HepG2 (cell line): ENCODE data around the gene RBM14. TPM values are rescaled to one million over a fixed set of nuclear protein-coding genes. Genes with fewer than 3 reads are reported as not detected.

Experiments
- ATAC-seq: fragments of 200-7000 bp; cut with Tn5 transposase; 3 replicates; pipeline ENCODE4 v1.9.1; 2020; ENCODE audit warnings: mild to moderate bottlenecking, moderate library complexity
- BruUV-seq: library from RNA; stranded (reverse); fragments of 400-500 nt; replicated peaks from 2 replicates; lab custom pipeline; 2021; lab: Mats Ljungman, UMichigan
- CTCF ChIA-PET: fragments of 300-600 bp; formaldehyde crosslinking; extraction: SDS; loops from one replicate; lab custom pipeline; 2021; ENCODE audit warnings: low total read pairs, inconsistent platforms, low intra/inter-chr PET ratio; lab: Yijun Ruan, JAX
- POLR2A ChIA-PET: fragments of 350-600 bp; sonication (Branson Sonifier 250); formaldehyde crosslinking; loops from one replicate; lab custom pipeline; 2020; ENCODE audit warnings: antibody characterized with exemption, inconsistent platforms; lab: Yijun Ruan, JAX
- DNase-seq: peaks from one replicate; pipeline ENCODE4 v3.0.0-alpha.2; 2015; ENCODE audit warnings: low spot score
- FAIRE-seq: peaks from 3 replicates; lab custom pipeline; 2011; peaks lifted over from hg19 to GRCh38; lab: Jason Lieb, UNC
- H2AFZ ChIP-seq: one replicate; pipeline ENCODE4 v1.6.1; 2011; ENCODE audit warnings: low read length, inconsistent platforms
- H3K27ac ChIP-seq: fragments of 300-600 bp; 3 replicates; pipeline ENCODE4 v1.8.0; 2011; ENCODE audit warnings: mixed run types, mild to moderate bottlenecking, mixed read lengths, low read length, inconsistent platforms; ENCODE audit not compliant: insufficient read depth; ENCODE audit errors: extremely low read length
- H3K27me3 ChIP-seq, 2 experiments: fragments of 200-600 bp in 1 of 2; 2 replicates in 1 of 2; 3 replicates in 1 of 2; pipeline versions ENCODE4 v1.6.0 to v1.8.0; 2011; ENCODE audit warnings: low read length in 2 of 2, mild to moderate bottlenecking in 2 of 2, moderate library complexity in 2 of 2, inconsistent platforms in 1 of 2; ENCODE audit not compliant: insufficient read depth in 2 of 2, control insufficient read depth in 1 of 2
- H3K36me3 ChIP-seq, 2 experiments: fragments of 200-600 bp in 1 of 2; replicated peaks in 1 of 2; 2 replicates in 1 of 2; 3 replicates in 1 of 2; pipeline versions ENCODE4 v1.5.1 to v1.8.0; 2011; ENCODE audit warnings: low read length in 2 of 2, inconsistent platforms in 1 of 2; ENCODE audit not compliant: insufficient read depth in 2 of 2, control insufficient read depth in 1 of 2
- H3K4me1 ChIP-seq: 2 replicates; pipeline ENCODE4 v1.5.1; 2012; ENCODE audit warnings: low read length, inconsistent platforms; ENCODE audit not compliant: insufficient read depth
- H3K4me2 ChIP-seq: 2 replicates; pipeline ENCODE4 v1.6.0; 2011; ENCODE audit warnings: low read depth, low read length, inconsistent platforms
- H3K4me3 ChIP-seq, 3 experiments: fragments of 200-600 bp in 1 of 3; sonication (generic), shearing (Covaris generic) in 1 of 3; replicated peaks in 1 of 3; 2 replicates each; pipeline ENCODE4 v1.5.1; 2011 to 2016; ENCODE audit warnings: low read length in 3 of 3, inconsistent platforms in 2 of 3, low read depth in 2 of 3, mild to moderate bottlenecking in 2 of 3, control low read depth in 1 of 3, mixed read lengths in 1 of 3; ENCODE audit not compliant: insufficient read depth in 1 of 3
- H3K79me2 ChIP-seq: one replicate; pipeline ENCODE4 v1.6.1; 2011; ENCODE audit warnings: low read length, inconsistent platforms; ENCODE audit not compliant: insufficient read depth
- H3K9ac ChIP-seq: 2 replicates; pipeline ENCODE4 v1.6.0; 2011; ENCODE audit warnings: mild to moderate bottlenecking, low read depth, low read length, inconsistent platforms; ENCODE audit not compliant: insufficient read depth
- H3K9me3 ChIP-seq: 2 replicates; pipeline ENCODE4 v1.5.1; 2012; ENCODE audit warnings: mild to moderate bottlenecking, low read length
- H4K20me1 ChIP-seq: 2 replicates; pipeline ENCODE4 v1.6.0; 2011; ENCODE audit warnings: inconsistent platforms, mild to moderate bottlenecking, low read length, moderate library complexity; ENCODE audit not compliant: insufficient read depth
- CBX1 ChIP-seq: IDR thresholded peaks from one replicate; pipeline ENCODE4 v1.6.1; 2016; ENCODE audit warnings: antibody characterized with exemption, low read depth
- FIP1L1 ChIP-seq: fragments of 200-400 bp; formaldehyde crosslinking; IDR thresholded peaks from 2 replicates; pipeline ENCODE4 v1.6.1; 2018; ENCODE audit warnings: low read depth, mild to moderate bottlenecking, low read length, moderate library complexity, borderline replicate concordance; ENCODE audit not compliant: insufficient read depth
- IKZF5 ChIP-seq: IDR thresholded peaks from 2 replicates; pipeline ENCODE4 v1.6.1; 2018; ENCODE audit warnings: missing genetic modification reagents, mild to moderate bottlenecking, missing compliant biosample characterization
- KDM5A ChIP-seq: fragments of 200-600 bp; sonication (generic); IDR thresholded peaks from 2 replicates; pipeline ENCODE4 v1.7.0; 2018; ENCODE audit warnings: antibody characterized with exemption, mild to moderate bottlenecking, low read length, borderline replicate concordance
- KDM6A ChIP-seq: IDR thresholded peaks from 2 replicates; pipeline ENCODE4 v1.6.1; 2016; ENCODE audit warnings: low read depth
- SNAPC2 ChIP-seq: sonication (generic); formaldehyde crosslinking; IDR thresholded peaks from 2 replicates; pipeline ENCODE4 v1.8.1; 2022; ENCODE audit warnings: mild to moderate bottlenecking, missing genetic modification reagents
- ZNF225 ChIP-seq: sonication (generic); formaldehyde crosslinking; IDR thresholded peaks from 2 replicates; pipeline ENCODE4 v1.4.0; 2020; ENCODE audit warnings: mild to moderate bottlenecking, missing genetic modification reagents
- ZNF230 ChIP-seq: sonication (generic); formaldehyde crosslinking; IDR thresholded peaks from 2 replicates; pipeline ENCODE4 v1.4.0; 2020; ENCODE audit warnings: mild to moderate bottlenecking, missing genetic modification reagents
- ZNF276 ChIP-seq: sonication (generic); formaldehyde crosslinking; IDR thresholded peaks from 2 replicates; pipeline ENCODE4 v1.4.0; 2020; ENCODE audit warnings: mild to moderate bottlenecking, low read depth, missing genetic modification reagents
- ZSCAN31 ChIP-seq: sonication (generic); formaldehyde crosslinking; IDR thresholded peaks from 2 replicates; pipeline ENCODE4 v1.5.0; 2020; ENCODE audit warnings: low read depth, mild to moderate bottlenecking, missing genetic modification reagents
- ZSCAN9 ChIP-seq: IDR thresholded peaks from 2 replicates; pipeline ENCODE4 v1.6.1; 2016; ENCODE audit warnings: borderline replicate concordance
- WGBS: methylation state at CpG from one replicate; pipeline ENCODE4 v1.1.6; 2017; ENCODE audit warnings: low lambda C conversion rate; 5-methylcytosine and 5-hydroxymethylcytosine counted together
- in situ Hi-C: cut with HindIII; loops from 2 replicates; pipeline ENCODE4 v1.10.0; 2017; ENCODE audit warnings: low pct_unique_long_range_greater_than_20kb; ENCODE audit not compliant: extremely low pct_ligation_motif_present
- intact Hi-C: fragments of 100-400 bp; cut with micrococcal nuclease; formaldehyde crosslinking; loops from one replicate; pipeline ENCODE4 v1.10.0; 2022; ENCODE audit not compliant: unreplicated experiment
- polyA plus RNA-seq, 8 experiments: library from polyadenylated mRNA; depleted of rRNA in 3 of 8; stranded (reverse) in 7 of 8; unstranded in 1 of 8; fragments of >200 nt; fragmentation: Illumina TruSeq in 4 of 8; extraction: Trizol in 4 of 8; gene quantifications; 2 replicates each; pipeline versions ENCODE4 v1.2.1 to v1.2.3, GENCODE V29; 2011 to 2016; ENCODE audit warnings: low read depth in 4 of 8, missing spikeins in 1 of 8, mixed read lengths in 1 of 8; ENCODE audit not compliant: insufficient read depth in 1 of 8
- total RNA-seq, 5 experiments: library from RNA; depleted of rRNA; stranded (reverse); fragments of >200 nt; fragmentation: Illumina TruSeq; extraction: Trizol; gene quantifications; 2 replicates each; pipeline ENCODE4 v1.2.3, GENCODE V29; 2016; ENCODE audit warnings: low read depth in 1 of 5
- TF ChIP-seq, protein P1 (sequence below): sonication (generic); formaldehyde crosslinking; IDR thresholded peaks from 2 replicates; pipeline ENCODE4 v1.5.0; 2020; ENCODE audit warnings: missing genetic modification reagents
- TF ChIP-seq, protein P2 (sequence below): sonication (generic); formaldehyde crosslinking; IDR thresholded peaks from 2 replicates; pipeline ENCODE4 v1.4.0; 2020; ENCODE audit warnings: missing genetic modification reagents, borderline replicate concordance

The RBM14 gene
- total and polyA plus RNA-seq, 2 of the 13 experiments (the other 11 are each of a cell fraction or from before 2014, with no cell fraction given): 12.7 to 44.1 TPM

DNA sequence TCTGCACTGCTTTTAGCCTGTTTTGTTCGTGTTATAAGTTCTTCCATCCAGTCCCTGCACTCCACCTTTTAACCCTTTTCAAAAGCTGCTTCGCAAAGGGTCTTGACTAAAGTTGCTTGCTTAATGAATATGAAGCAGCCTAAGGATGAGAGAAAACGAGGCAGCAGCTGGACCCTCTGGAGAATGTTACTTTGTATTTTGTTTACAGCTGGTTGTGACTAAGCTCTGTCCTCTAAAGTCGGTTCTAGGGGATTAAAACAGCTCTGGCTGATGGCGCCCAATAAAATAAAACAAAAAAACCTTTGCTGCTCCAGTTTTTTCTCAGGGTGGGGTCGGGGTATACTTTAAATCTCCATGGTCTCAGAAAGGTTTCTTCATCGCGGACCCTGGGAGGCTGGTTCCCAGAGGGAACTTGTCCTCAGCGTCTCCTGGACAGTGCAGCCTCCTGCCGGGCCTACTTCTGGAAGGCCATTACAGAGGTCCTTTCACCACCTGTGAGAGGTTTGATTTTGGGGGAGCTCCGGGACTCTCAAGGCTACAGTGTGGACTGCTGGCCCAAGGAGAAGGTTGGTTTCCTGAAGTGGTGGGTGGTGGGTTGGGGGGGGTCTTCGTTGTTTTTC is 21.2 kb downstream of the RBM14 start (continued):
- peak; percentile 77; the same call in 1 of the 2 replicates for TF ChIP-seq SNAPC2 (CRISPR knock-in tag)
- TF ChIP-seq CBX1: no peak
- TF ChIP-seq ZNF230: no peak; the same call in 1 of the 2 replicates

GRCh38 chr11:66638177-66639065 is 22.0 kb downstream of the RBM14 start, which contains the start of gene RBM4:
Gene RBM4, plus strand, starts transcription at chr11:66638703. Its CDS starts 1,009 bp downstream, at chr11:66639712.
- in situ Hi-C loops: no loop called here
- POLR2A ChIA-PET: interaction anchor here (0.6 to 10.0 kb wide), 32 partner anchors 9 to 735 kb away, joined by 3 to 211 read pairs (median 6); partner anchors contain the start of genes ACTN3, BBS1, CCDC87 and CCS
- Histone ChIP-seq H3K27ac (peak within 1 kb of the TSS; percentile 95), H4K20me1 (peaks cover 50% of the 10 kb centered on the region), H3K4me1 (peaks cover 63% of the 10 kb centered on the region), H3K9me3 (no peaks in the 10 kb centered on the region), H3K4me2 (peak within 1 kb of the TSS; percentile 88), H3K27me3 (no peaks in the 10 kb centered on the region; a peak in 1 of 5 replicates), H3K4me3 (peak within 1 kb of the TSS; percentile 87 to 96 (median 90)), H2AFZ (no peak within 1 kb of the TSS), H3K36me3 (peaks cover 5 to 22% of the 10 kb centered on the region in 2 experiments; a peak in 4 of 5 replicates), H3K79me2 (peaks cover 83% of the 10 kb centered on the region), H3K9ac (peak within 1 kb of the TSS; percentile 97)
- peak; percentile 93 for ATAC-seq
- DNase-seq: peak; percentile 99
- intact Hi-C loops: loop anchor here (2.0 kb wide), 1 partner anchor 46 kb away; the partner anchor contains the start of genes CCDC87 and CCS
- CTCF ChIA-PET: interaction anchor here (2.1 kb wide), 1 partner anchor 60 kb away, joined by 7 read pairs; no protein-coding TSS in a partner anchor
- WGBS: under 1% methylated on average over 32 of the region's 63 CpGs
- no TSS peak for BruUV-seq
- FAIRE-seq: peak; percentile 81
- TF ChIP-seq ZNF276 (CRISPR knock-in tag): no peak
- TF ChIP-seq ZSCAN31 (CRISPR knock-in tag): peak; percentile 59; the same call in 1 of the 2 replicates
- peak; percentile 64; the same call in 1 of the 2 replicates for TF ChIP-seq ZSCAN9
- TF ChIP-seq, protein P1, sequence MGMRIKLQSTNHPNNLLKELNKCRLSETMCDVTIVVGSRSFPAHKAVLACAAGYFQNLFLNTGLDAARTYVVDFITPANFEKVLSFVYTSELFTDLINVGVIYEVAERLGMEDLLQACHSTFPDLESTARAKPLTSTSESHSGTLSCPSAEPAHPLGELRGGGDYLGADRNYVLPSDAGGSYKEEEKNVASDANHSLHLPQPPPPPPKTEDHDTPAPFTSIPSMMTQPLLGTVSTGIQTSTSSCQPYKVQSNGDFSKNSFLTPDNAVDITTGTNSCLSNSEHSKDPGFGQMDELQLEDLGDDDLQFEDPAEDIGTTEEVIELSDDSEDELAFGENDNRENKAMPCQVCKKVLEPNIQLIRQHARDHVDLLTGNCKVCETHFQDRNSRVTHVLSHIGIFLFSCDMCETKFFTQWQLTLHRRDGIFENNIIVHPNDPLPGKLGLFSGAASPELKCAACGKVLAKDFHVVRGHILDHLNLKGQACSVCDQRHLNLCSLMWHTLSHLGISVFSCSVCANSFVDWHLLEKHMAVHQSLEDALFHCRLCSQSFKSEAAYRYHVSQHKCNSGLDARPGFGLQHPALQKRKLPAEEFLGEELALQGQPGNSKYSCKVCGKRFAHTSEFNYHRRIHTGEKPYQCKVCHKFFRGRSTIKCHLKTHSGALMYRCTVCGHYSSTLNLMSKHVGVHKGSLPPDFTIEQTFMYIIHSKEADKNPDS (CRISPR knock-in tag): 0 out of 2 replicates have a peak, but pooled peaks have one; percentile 31
- peak; percentile 55 for TF ChIP-seq KDM5A
- TF ChIP-seq FIP1L1: 0 out of 2 replicates have a peak, but pooled peaks have one; percentile 87
- peak; percentile 48; the same call in 1 of the 2 replicates for TF ChIP-seq IKZF5 (CRISPR knock-in tag)
- TF ChIP-seq ZNF225 (CRISPR knock-in tag): no peak
- TF ChIP-seq KDM6A (CRISPR knock-in tag): no peak
- TF ChIP-seq, protein P2, sequence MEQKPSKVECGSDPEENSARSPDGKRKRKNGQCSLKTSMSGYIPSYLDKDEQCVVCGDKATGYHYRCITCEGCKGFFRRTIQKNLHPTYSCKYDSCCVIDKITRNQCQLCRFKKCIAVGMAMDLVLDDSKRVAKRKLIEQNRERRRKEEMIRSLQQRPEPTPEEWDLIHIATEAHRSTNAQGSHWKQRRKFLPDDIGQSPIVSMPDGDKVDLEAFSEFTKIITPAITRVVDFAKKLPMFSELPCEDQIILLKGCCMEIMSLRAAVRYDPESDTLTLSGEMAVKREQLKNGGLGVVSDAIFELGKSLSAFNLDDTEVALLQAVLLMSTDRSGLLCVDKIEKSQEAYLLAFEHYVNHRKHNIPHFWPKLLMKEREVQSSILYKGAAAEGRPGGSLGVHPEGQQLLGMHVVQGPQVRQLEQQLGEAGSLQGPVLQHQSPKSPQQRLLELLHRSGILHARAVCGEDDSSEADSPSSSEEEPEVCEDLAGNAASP (CRISPR knock-in tag): 0 out of 2 replicates have a peak, but pooled peaks have one; percentile 1
